GM12878 (cell line): ENCODE measurements around the gene BICC1.

Experiments
- ETV6 ChIP-seq, 2 experiments: fragments of 450-650 bp in 1 of 2; IDR thresholded peaks in 1 of 2; conservative IDR thresholded peaks in 1 of 2; 2 replicates each; pipeline ENCODE4 v1.6.1; 2014; ENCODE audit warnings: antibody characterized with exemption in 1 of 2, borderline replicate concordance in 1 of 2, low read depth in 1 of 2, mild to moderate bottlenecking in 1 of 2, moderate library complexity in 1 of 2
- PML ChIP-seq: IDR thresholded peaks from 2 replicates; pipeline ENCODE4 v1.6.1; 2012; ENCODE audit warnings: low read length, inconsistent platforms
- POLR2A ChIP-seq: IDR thresholded peaks from 2 replicates; pipeline ENCODE4 v1.6.1; 2011; ENCODE audit warnings: low read depth, mild to moderate bottlenecking, low read length
- RAD51 ChIP-seq: fragments of 450-650 bp; IDR thresholded peaks from 2 replicates; pipeline ENCODE4 v1.6.1; 2016; ENCODE audit warnings: moderate library complexity, mild to moderate bottlenecking, inconsistent platforms
- RELA ChIP-seq: fragments of 450-650 bp; IDR thresholded peaks from 2 replicates; pipeline ENCODE4 v1.8.0; 2014; ENCODE audit warnings: borderline replicate concordance; ENCODE audit not compliant: partially characterized antibody
- TBL1XR1 ChIP-seq: IDR thresholded peaks from 2 replicates; pipeline ENCODE4 v1.6.1; 2012; ENCODE audit warnings: low read depth, low read length, improper control_type of control experiment
- ZNF274 ChIP-seq: IDR thresholded peaks from one replicate; pipeline ENCODE4 v1.8.0; 2011; ENCODE audit not compliant: insufficient read length, insufficient read depth
- TF ChIP-seq, protein P1 (sequence below): fragments of 450-650 bp; IDR thresholded peaks from 2 replicates; pipeline ENCODE4 v1.6.1; 2017; ENCODE audit warnings: mild to moderate bottlenecking, low read depth, inconsistent platforms; ENCODE audit not compliant: poor library complexity, severe bottlenecking
- TF ChIP-seq, protein P2 (sequence below): IDR thresholded peaks from 2 replicates; pipeline ENCODE4 v1.6.1; 2011; ENCODE audit warnings: borderline replicate concordance, low read depth, mild to moderate bottlenecking, moderate library complexity, low read length; ENCODE audit not compliant: insufficient read depth, poor library complexity, severe bottlenecking
- TF ChIP-seq, protein P3 (sequence below): fragments of 450-650 bp; IDR thresholded peaks from 2 replicates; pipeline ENCODE4 v1.6.1; 2017; ENCODE audit warnings: low read depth, mild to moderate bottlenecking, moderate library complexity
- TF ChIP-seq, protein P4 (sequence below): IDR thresholded peaks from 2 replicates; pipeline ENCODE4 v1.6.1; 2011; ENCODE audit warnings: low read depth, low read length, improper control_type of control experiment, borderline replicate concordance
- TF ChIP-seq, protein P5 (sequence below): IDR thresholded peaks from 2 replicates; pipeline ENCODE4 v1.6.1; 2011; ENCODE audit warnings: low read depth, mild to moderate bottlenecking, low read length, moderate library complexity, borderline replicate concordance; ENCODE audit errors: extremely low read depth

DNA sequence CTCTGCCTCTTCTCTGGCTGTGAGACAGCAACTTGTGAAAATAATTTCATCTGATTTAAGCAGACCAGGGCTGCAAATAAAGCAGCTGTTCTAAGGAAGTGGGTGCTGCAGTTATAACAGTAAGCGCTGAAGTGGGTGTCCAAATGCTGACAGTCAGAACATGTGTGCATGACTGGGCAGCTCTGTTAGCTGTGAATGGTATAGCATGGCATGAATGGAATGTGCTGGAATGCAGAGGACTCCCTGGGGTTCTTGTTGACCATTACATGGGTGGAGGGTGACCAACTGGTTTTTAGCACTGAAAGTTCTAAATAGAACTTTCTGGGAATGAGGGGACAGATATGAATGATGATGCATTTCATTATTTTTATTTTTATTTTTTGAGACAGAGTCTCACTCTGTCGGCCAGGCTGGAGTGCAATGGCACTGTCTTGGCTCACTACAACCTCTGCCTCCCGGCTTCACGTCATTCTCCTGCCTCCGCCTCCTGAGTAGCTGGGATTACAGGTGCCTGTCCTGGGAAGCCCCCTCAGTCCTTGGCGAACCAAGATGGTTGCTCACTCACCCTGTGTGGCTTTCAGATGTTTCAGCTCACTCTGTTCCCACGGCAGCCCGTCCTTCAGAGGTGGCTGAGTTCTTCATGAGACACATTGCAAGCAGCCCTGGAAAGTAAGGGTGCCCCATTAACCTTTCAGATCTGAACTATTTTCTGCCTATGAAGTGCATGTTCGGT lies 344.0 kb downstream of the BICC1 start:
- TF ChIP-seq, protein P1, sequence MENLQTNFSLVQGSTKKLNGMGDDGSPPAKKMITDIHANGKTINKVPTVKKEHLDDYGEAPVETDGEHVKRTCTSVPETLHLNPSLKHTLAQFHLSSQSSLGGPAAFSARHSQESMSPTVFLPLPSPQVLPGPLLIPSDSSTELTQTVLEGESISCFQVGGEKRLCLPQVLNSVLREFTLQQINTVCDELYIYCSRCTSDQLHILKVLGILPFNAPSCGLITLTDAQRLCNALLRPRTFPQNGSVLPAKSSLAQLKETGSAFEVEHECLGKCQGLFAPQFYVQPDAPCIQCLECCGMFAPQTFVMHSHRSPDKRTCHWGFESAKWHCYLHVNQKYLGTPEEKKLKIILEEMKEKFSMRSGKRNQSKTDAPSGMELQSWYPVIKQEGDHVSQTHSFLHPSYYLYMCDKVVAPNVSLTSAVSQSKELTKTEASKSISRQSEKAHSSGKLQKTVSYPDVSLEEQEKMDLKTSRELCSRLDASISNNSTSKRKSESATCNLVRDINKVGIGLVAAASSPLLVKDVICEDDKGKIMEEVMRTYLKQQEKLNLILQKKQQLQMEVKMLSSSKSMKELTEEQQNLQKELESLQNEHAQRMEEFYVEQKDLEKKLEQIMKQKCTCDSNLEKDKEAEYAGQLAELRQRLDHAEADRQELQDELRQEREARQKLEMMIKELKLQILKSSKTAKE: no peak
- TF ChIP-seq, protein P2, sequence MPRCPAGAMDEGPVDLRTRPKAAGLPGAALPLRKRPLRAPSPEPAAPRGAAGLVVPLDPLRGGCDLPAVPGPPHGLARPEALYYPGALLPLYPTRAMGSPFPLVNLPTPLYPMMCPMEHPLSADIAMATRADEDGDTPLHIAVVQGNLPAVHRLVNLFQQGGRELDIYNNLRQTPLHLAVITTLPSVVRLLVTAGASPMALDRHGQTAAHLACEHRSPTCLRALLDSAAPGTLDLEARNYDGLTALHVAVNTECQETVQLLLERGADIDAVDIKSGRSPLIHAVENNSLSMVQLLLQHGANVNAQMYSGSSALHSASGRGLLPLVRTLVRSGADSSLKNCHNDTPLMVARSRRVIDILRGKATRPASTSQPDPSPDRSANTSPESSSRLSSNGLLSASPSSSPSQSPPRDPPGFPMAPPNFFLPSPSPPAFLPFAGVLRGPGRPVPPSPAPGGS: no peak
- TF ChIP-seq POLR2A: no peak
- TF ChIP-seq PML: no peak
- TF ChIP-seq, protein P3, sequence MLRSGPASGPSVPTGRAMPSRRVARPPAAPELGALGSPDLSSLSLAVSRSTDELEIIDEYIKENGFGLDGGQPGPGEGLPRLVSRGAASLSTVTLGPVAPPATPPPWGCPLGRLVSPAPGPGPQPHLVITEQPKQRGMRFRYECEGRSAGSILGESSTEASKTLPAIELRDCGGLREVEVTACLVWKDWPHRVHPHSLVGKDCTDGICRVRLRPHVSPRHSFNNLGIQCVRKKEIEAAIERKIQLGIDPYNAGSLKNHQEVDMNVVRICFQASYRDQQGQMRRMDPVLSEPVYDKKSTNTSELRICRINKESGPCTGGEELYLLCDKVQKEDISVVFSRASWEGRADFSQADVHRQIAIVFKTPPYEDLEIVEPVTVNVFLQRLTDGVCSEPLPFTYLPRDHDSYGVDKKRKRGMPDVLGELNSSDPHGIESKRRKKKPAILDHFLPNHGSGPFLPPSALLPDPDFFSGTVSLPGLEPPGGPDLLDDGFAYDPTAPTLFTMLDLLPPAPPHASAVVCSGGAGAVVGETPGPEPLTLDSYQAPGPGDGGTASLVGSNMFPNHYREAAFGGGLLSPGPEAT: no peak
- TF ChIP-seq, protein P4, sequence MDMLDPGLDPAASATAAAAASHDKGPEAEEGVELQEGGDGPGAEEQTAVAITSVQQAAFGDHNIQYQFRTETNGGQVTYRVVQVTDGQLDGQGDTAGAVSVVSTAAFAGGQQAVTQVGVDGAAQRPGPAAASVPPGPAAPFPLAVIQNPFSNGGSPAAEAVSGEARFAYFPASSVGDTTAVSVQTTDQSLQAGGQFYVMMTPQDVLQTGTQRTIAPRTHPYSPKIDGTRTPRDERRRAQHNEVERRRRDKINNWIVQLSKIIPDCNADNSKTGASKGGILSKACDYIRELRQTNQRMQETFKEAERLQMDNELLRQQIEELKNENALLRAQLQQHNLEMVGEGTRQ: no peak
- TF ChIP-seq TBL1XR1: no peak
- TF ChIP-seq ETV6 (conservative IDR thresholded peaks at IDR 0.05 in 1 of 2, IDR thresholded peaks at IDR 0.05 in 1 of 2; ENCODE audit: borderline replicate concordance in 1 of 2, low read depth in 1 of 2): no peak
- TF ChIP-seq RAD51: no peak
- no peak for TF ChIP-seq ZNF274
- TF ChIP-seq, protein P5, sequence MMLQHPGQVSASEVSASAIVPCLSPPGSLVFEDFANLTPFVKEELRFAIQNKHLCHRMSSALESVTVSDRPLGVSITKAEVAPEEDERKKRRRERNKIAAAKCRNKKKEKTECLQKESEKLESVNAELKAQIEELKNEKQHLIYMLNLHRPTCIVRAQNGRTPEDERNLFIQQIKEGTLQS: no peak
- TF ChIP-seq RELA: no peak
